Spleen (tissue), 7 donors: ENCODE data around the gene AQP3.

Experiments used
- POLR2A ChIP-seq, 3 donors: fragments of 450-650 bp; IDR thresholded peaks; one replicate each; pipeline ENCODE4 v1.5.1; 2017; ENCODE audit warnings: antibody characterized with exemption in 3 of 3, mild to moderate bottlenecking in 1 of 3
- TF ChIP-seq, protein P1 (sequence below), 11 experiments: fragments of 200-600 bp in 7 of 11; fragments of 450-650 bp in 4 of 11; sonication (generic) in 4 of 11; IDR thresholded peaks in 8 of 11; conservative IDR thresholded peaks in 3 of 11; 1 replicate in 7 of 11; 2 replicates in 4 of 11; pipeline versions ENCODE4 v1.4.0 to v1.8.0; 2016 to 2021; ENCODE audit warnings: antibody characterized with exemption in 11 of 11, inconsistent platforms in 4 of 11, mild to moderate bottlenecking in 1 of 11
- donor health status: DM: no; HTN: no; CAD: no; lungs with moderate emphysema.
- donor health status: DM: no; HTN: no; CAD: no.
- donor health status: DM: no; HTN: no; CAD: no.

DNA sequence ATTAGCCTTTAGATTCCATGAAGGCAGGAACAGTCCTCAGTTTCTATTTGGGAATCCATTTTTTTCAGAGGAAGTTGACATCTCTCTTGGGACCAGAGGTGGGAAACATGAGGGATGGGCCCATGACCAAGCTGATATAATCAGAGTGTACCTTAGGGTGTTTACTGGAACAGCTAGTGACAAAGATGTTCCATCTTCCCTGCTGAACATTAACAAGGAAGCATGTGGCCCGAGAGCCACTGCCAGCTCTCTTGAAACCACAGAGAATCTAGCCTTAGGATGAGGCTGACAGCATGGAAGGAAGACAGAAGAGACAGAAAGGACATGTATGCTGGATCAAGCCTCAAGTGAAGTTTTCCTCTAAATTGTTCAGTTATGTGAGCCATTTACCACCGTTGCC lies 16.0 kb downstream of the AQP3 start:
- TF ChIP-seq, protein P1, sequence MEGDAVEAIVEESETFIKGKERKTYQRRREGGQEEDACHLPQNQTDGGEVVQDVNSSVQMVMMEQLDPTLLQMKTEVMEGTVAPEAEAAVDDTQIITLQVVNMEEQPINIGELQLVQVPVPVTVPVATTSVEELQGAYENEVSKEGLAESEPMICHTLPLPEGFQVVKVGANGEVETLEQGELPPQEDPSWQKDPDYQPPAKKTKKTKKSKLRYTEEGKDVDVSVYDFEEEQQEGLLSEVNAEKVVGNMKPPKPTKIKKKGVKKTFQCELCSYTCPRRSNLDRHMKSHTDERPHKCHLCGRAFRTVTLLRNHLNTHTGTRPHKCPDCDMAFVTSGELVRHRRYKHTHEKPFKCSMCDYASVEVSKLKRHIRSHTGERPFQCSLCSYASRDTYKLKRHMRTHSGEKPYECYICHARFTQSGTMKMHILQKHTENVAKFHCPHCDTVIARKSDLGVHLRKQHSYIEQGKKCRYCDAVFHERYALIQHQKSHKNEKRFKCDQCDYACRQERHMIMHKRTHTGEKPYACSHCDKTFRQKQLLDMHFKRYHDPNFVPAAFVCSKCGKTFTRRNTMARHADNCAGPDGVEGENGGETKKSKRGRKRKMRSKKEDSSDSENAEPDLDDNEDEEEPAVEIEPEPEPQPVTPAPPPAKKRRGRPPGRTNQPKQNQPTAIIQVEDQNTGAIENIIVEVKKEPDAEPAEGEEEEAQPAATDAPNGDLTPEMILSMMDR (IDR thresholded peaks at IDR 0.05 in 8 of 11, conservative IDR thresholded peaks at IDR 0.05 in 3 of 11), result no peak
- TF ChIP-seq POLR2A (IDR thresholded peaks at IDR 0.05), result no peak
